Gastrocnemius medialis (tissue), 4 donors: Measurements from ENCODE around the gene ELOVL7. TPM values are rescaled to one million over a fixed set of nuclear protein-coding genes. Genes with fewer than 3 reads are reported as not detected.
A peak's percentile ranks its signal among the peaks of the same experiment; 100 is the strongest.

Source experiments
- ATAC-seq, 2 donors: fragments of 150-250 bp; one replicate each; pipeline ENCODE4 v1.9.1; 2016
- DNase-seq, 2 donors: peaks; one replicate each; pipeline ENCODE4 v3.0.0-alpha.2; 2019
- H3K27ac ChIP-seq, 4 donors: fragments of 200-600 bp; sonication (generic); 1 replicate in 1 of 4; 2 replicates in 3 of 4; pipeline ENCODE4 v1.5.1; 2016 to 2018; ENCODE audit warnings: mild to moderate bottlenecking in 2 of 4, moderate library complexity in 1 of 4
- H3K27me3 ChIP-seq, 3 donors: fragments of 200-600 bp; sonication (generic) in 2 of 3; 1 replicate in 1 of 3; 2 replicates in 2 of 3; pipeline versions ENCODE4 v1.5.1 to v1.6.0; 2016 to 2019; ENCODE audit warnings: mild to moderate bottlenecking in 1 of 3, moderate library complexity in 1 of 3
- H3K36me3 ChIP-seq, 2 donors: fragments of 200-600 bp; sonication (generic) in 1 of 2; one replicate each; pipeline ENCODE4 v1.5.1; 2017 to 2018
- H3K4me1 ChIP-seq, 2 donors: fragments of 200-600 bp; sonication (generic) in 1 of 2; one replicate each; pipeline ENCODE4 v1.5.1; 2016 to 2017; ENCODE audit warnings: mild to moderate bottlenecking in 2 of 2
- H3K4me3 ChIP-seq, 4 donors: fragments of 200-600 bp; sonication (generic) in 3 of 4; 1 replicate in 1 of 4; 2 replicates in 3 of 4; pipeline ENCODE4 v1.5.1; 2016 to 2019; ENCODE audit warnings: mild to moderate bottlenecking in 2 of 4
- H3K9me3 ChIP-seq, 3 donors: fragments of 200-600 bp; sonication (generic) in 2 of 3; 1 replicate in 1 of 3; 2 replicates in 2 of 3; pipeline ENCODE4 v1.5.1; 2016 to 2019
- POLR2A ChIP-seq, 2 donors: fragments of 450-650 bp; IDR thresholded peaks; one replicate each; pipeline ENCODE4 v1.6.1; 2017; ENCODE audit warnings: antibody characterized with exemption in 2 of 2, mild to moderate bottlenecking in 2 of 2, moderate library complexity in 2 of 2
- in situ Hi-C, 4 donors: fragments of 200-750 bp; cut with MboI; loops; one replicate each; pipeline versions ENCODE4 v1.15.0 to v1.8.0; 2017; ENCODE audit warnings: low sequenced_read_pairs in 4 of 4
- intact Hi-C: fragments of 100-400 bp; cut with DNase I; formaldehyde crosslinking; loops from one replicate; pipeline ENCODE4 v1.15.1; 2023; ENCODE audit warnings: low total_unique reads
- total RNA-seq, 4 donors: library from RNA; depleted of rRNA; stranded (reverse); fragments of >200 nt; gene quantifications; one replicate each; pipeline versions ENCODE4 v1.1.0 to v1.2.3, GENCODE V29; 2016
- TF ChIP-seq, protein P1 (sequence below), 5 experiments: fragments of 450-650 bp in 3 of 5; fragments of 200-600 bp in 2 of 5; sonication (generic) in 2 of 5; IDR thresholded peaks in 4 of 5; conservative IDR thresholded peaks in 1 of 5; 1 replicate in 4 of 5; 2 replicates in 1 of 5; pipeline ENCODE4 v1.5.1; 2016 to 2019; ENCODE audit warnings: antibody characterized with exemption in 5 of 5, mild to moderate bottlenecking in 3 of 5, moderate library complexity in 3 of 5

The ELOVL7 gene
- total RNA-seq, 4 donors from 2014 or later, result 0.53 to 1.0 (median 0.83) TPM

GRCh38 chr5:60851626-60852025 is 7.6 kb upstream of the ELOVL7 start:
- no peaks in the 10 kb centered on the region for H3K27me3 ChIP-seq
- no peaks in the 10 kb centered on the region for H3K36me3 ChIP-seq
- TF ChIP-seq, protein P1, sequence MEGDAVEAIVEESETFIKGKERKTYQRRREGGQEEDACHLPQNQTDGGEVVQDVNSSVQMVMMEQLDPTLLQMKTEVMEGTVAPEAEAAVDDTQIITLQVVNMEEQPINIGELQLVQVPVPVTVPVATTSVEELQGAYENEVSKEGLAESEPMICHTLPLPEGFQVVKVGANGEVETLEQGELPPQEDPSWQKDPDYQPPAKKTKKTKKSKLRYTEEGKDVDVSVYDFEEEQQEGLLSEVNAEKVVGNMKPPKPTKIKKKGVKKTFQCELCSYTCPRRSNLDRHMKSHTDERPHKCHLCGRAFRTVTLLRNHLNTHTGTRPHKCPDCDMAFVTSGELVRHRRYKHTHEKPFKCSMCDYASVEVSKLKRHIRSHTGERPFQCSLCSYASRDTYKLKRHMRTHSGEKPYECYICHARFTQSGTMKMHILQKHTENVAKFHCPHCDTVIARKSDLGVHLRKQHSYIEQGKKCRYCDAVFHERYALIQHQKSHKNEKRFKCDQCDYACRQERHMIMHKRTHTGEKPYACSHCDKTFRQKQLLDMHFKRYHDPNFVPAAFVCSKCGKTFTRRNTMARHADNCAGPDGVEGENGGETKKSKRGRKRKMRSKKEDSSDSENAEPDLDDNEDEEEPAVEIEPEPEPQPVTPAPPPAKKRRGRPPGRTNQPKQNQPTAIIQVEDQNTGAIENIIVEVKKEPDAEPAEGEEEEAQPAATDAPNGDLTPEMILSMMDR (IDR thresholded peaks at IDR 0.05 in 4 of 5, conservative IDR thresholded peaks at IDR 0.05 in 1 of 5), result no peak
- TF ChIP-seq POLR2A (IDR thresholded peaks at IDR 0.05), result no peak
- DNase-seq (no peak), ATAC-seq (no peak)
- intact Hi-C loops, result no loop called here
- no peak overlapping the region for H3K27ac ChIP-seq
- no peaks in the 10 kb centered on the region for H3K9me3 ChIP-seq
- H3K4me3 ChIP-seq, result no peak overlapping the region
- in situ Hi-C loops, result no loop called here
- H3K4me1 ChIP-seq, result no peaks in the 10 kb centered on the region

DNA sequence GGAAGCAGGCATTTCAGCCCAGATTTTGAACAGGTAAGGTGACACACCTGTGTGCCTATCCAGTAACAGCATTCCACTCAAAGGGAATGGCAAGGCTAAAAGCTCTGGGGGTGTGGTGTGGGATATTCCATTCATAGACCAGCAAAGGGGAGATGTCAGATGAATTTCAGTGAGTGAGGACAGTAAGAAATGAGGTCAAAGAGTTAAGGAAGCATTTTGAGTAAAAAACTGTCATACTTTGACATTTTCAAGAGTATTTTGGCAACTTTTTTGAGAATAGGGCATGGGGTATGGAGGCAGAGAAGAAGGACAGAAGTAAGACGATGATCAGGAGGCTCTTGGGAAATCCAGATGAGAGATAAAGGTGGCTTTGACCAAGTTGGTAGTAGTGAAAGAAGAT is 2.2 kb upstream of the ELOVL7 start:
- Histone ChIP-seq H3K27me3 (peaks cover 22 to 37% (median 25%) of the 10 kb centered on the region in 3 donors), H3K27ac (no peak overlapping the region), H3K9me3 (no peaks in the 10 kb centered on the region), H3K36me3 (no peaks in the 10 kb centered on the region), H3K4me3 (no peak overlapping the region), H3K4me1 (peaks cover 8 to 10% of the 10 kb centered on the region in 2 donors)
- intact Hi-C loops, result no loop called here
- TF ChIP-seq, protein P1 (IDR thresholded peaks at IDR 0.05 in 4 of 5, conservative IDR thresholded peaks at IDR 0.05 in 1 of 5), result no peak
- no peak for TF ChIP-seq POLR2A (IDR thresholded peaks at IDR 0.05)
- in situ Hi-C loops, result no loop called here
- ATAC-seq (no peak), DNase-seq (no peak)

- ATAC-seq, result no peak
- no peaks in the 10 kb centered on the region for H3K9me3 ChIP-seq
- intact Hi-C loops, result no loop called here
- no peaks in the 10 kb centered on the region for H3K36me3 ChIP-seq
- in situ Hi-C loops, result no loop called here
- no peak for TF ChIP-seq POLR2A (IDR thresholded peaks at IDR 0.05)
- TF ChIP-seq, protein P1 (IDR thresholded peaks at IDR 0.05 in 4 of 5, conservative IDR thresholded peaks at IDR 0.05 in 1 of 5), result no peak
- H3K27ac ChIP-seq, result no peak overlapping the region
- H3K4me3 ChIP-seq, result peak overlapping the region; percentile 52 to 56 (median 55)
- DNase-seq, result no peak
- H3K4me1 ChIP-seq, result peaks cover 8 to 10% of the 10 kb centered on the region in 2 donors
- H3K27me3 ChIP-seq, result peaks cover 26 to 41% (median 27%) of the 10 kb centered on the region in 3 donors
Measured at GRCh38 chr5:60843386-60843935, 608 bp downstream of the ELOVL7 start.

- Histone ChIP-seq H3K4me1 (peaks cover 8 to 10% of the 10 kb centered on the region in 2 donors), H3K27ac (no peak overlapping the region), H3K36me3 (no peaks in the 10 kb centered on the region), H3K27me3 (peaks cover 26 to 41% (median 27%) of the 10 kb centered on the region in 3 donors), H3K4me3 (peak overlapping the region; percentile 52 to 56 (median 55)), H3K9me3 (no peaks in the 10 kb centered on the region)
- TF ChIP-seq, protein P1 (IDR thresholded peaks at IDR 0.05 in 4 of 5, conservative IDR thresholded peaks at IDR 0.05 in 1 of 5), result no peak
- TF ChIP-seq POLR2A (IDR thresholded peaks at IDR 0.05), result no peak
- DNase-seq, result no peak
- intact Hi-C loops (no loop called here), in situ Hi-C loops (no loop called here)
- ATAC-seq, result no peak
Measured at GRCh38 chr5:60842871-60843385, 1.1 kb downstream of the ELOVL7 start.
